ENCODE results near the gene PFKL.
"Not testable (repeated sequence)": the region's sequence is repeated elsewhere in the genome, so short reads cannot be mapped to it uniquely, and the experiment has no call there.

PFKL gene

GRCh38 chr21:44279354-44280260 is 20.2 kb upstream of the PFKL start:
- DNase-seq (ENCODE audit: low read depth in 2 of 2), result no peak

- no peak for DNase-seq (ENCODE audit: low read depth in 2 of 2)
These were observed 18.1 kb upstream of the PFKL start for GRCh38 chr21:44281801-44282200.

- no peak for DNase-seq (ENCODE audit: low read depth in 2 of 2)
These were observed 17.5 kb upstream of the PFKL start for GRCh38 chr21:44282370-44282769.

GRCh38 chr21:44283211-44283785 is 16.6 kb upstream of the PFKL start:
- DNase-seq (ENCODE audit: low read depth in 2 of 2), result not testable (repeated sequence)

GRCh38 chr21:44283948-44284347 is 15.9 kb upstream of the PFKL start:
- no peak for DNase-seq (ENCODE audit: low read depth in 2 of 2)

- no peak for DNase-seq (ENCODE audit: low read depth in 2 of 2)
These were observed 14.5 kb upstream of the PFKL start, which contains the start of gene AIRE for GRCh38 chr21:44285138-44285992. AIRE (plus strand) TSS chr21:44285876; CDS start chr21:44286007, 131 bp downstream.

GRCh38 chr21:44286086-44286715 is 13.7 kb upstream of the PFKL start:
- no peak for DNase-seq (ENCODE audit: low read depth in 2 of 2)

- DNase-seq (ENCODE audit: low read depth in 2 of 2), result no peak
These were observed 12.9 kb upstream of the PFKL start for GRCh38 chr21:44286716-44287632.

- no peak for DNase-seq (ENCODE audit: low read depth in 2 of 2)
These were observed 11.4 kb upstream of the PFKL start for GRCh38 chr21:44288251-44289110.

GRCh38 chr21:44289381-44290010 is 10.4 kb upstream of the PFKL start:
- DNase-seq (ENCODE audit: low read depth in 2 of 2), result no peak

GRCh38 chr21:44290327-44291077 is 9.4 kb upstream of the PFKL start:
- no peak for DNase-seq (ENCODE audit: low read depth in 2 of 2)

- DNase-seq (ENCODE audit: low read depth in 2 of 2), result no peak
These were observed 8.5 kb upstream of the PFKL start for GRCh38 chr21:44291078-44291935.

- DNase-seq (ENCODE audit: low read depth in 2 of 2), result no peak
These were observed 7.7 kb upstream of the PFKL start for GRCh38 chr21:44291936-44292811.

- DNase-seq (ENCODE audit: low read depth in 2 of 2), result no peak
These were observed 7.0 kb upstream of the PFKL start for GRCh38 chr21:44292812-44293195.

GRCh38 chr21:44293551-44294231 is 6.2 kb upstream of the PFKL start:
- DNase-seq (ENCODE audit: low read depth in 2 of 2), result no peak

Data from fibroblast of skin of left quadriceps (primary cell).